Colonic mucosa (tissue), 4 donors: ENCODE results near the gene KATNBL1. TPM values are rescaled to one million over a fixed set of nuclear protein-coding genes. Genes with fewer than 3 reads are reported as not detected.
A peak's percentile ranks its signal among the peaks of the same experiment; 100 is the strongest.

Experiments used
- DNase-seq: peaks from one replicate; pipeline ENCODE4 v3.0.0-alpha.2; 2020
- H3K27ac ChIP-seq: fragments of 200-600 bp; one replicate; pipeline ENCODE4 v1.8.0; 2021
- H3K27me3 ChIP-seq: fragments of 200-600 bp; one replicate; pipeline ENCODE4 v1.8.0; 2021
- H3K36me3 ChIP-seq: fragments of 200-600 bp; one replicate; pipeline ENCODE4 v1.8.0; 2021
- H3K4me1 ChIP-seq: fragments of 200-600 bp; one replicate; pipeline ENCODE4 v1.8.0; 2021; ENCODE audit warnings: mild to moderate bottlenecking
- H3K4me3 ChIP-seq: fragments of 200-600 bp; one replicate; pipeline ENCODE4 v1.8.0; 2021
- H3K9ac ChIP-seq, 2 donors: one replicate each; pipeline ENCODE4 v1.7.0; 2013; ENCODE audit warnings: control low read depth in 2 of 2, low read depth in 2 of 2, low read length in 2 of 2
- H3K9me3 ChIP-seq: fragments of 200-600 bp; one replicate; pipeline ENCODE4 v1.8.0; 2021
- CTCF ChIP-seq: fragments of 200-600 bp; IDR thresholded peaks from one replicate; pipeline ENCODE4 v1.8.0; 2022; ENCODE audit warnings: antibody characterized with exemption, mild to moderate bottlenecking
- intact Hi-C: fragments of 100-400 bp; cut with DNase I; formaldehyde crosslinking; loops from one replicate; pipeline ENCODE4 v1.14.1; 2022
- total RNA-seq, 2 donors: library from RNA; stranded (reverse); fragmentation: NEBNext Ultra II Directional in 1 of 2; extraction: Animal tissue kit (Norgen Biotek cat#: 25700) in 1 of 2; gene quantifications; one replicate each; pipeline ENCODE4 v1.2.1, GENCODE V29; 2021
- donor health status: healthy.
- donor health status: DM: no; HTN: no; CAD: no.
- donor health status: DM: no; HTN: no; CAD: no.

Gene KATNBL1
- total RNA-seq, 2 donors from 2014 or later, result 37.2 to 43.0 TPM

- Histone ChIP-seq H3K4me3 (no peak overlapping the region), H3K4me1 (no peaks in the 10 kb centered on the region), H3K9me3 (no peaks in the 10 kb centered on the region), H3K27me3 (no peaks in the 10 kb centered on the region), H3K9ac (no peak overlapping the region), H3K27ac (no peak overlapping the region), H3K36me3 (no peaks in the 10 kb centered on the region)
- no peak for DNase-seq
- intact Hi-C loops, result no loop called here
- no peak for TF ChIP-seq CTCF
Measured at GRCh38 chr15:34246276-34246976, 36.5 kb upstream of the KATNBL1 start.

GRCh38 chr15:34243226-34243625 is 33.3 kb upstream of the KATNBL1 start:
- no peaks in the 10 kb centered on the region for H3K9me3 ChIP-seq
- DNase-seq, result no peak
- H3K36me3 ChIP-seq, result peaks cover 9% of the 10 kb centered on the region
- intact Hi-C loops, result no loop called here
- H3K27me3 ChIP-seq, result no peaks in the 10 kb centered on the region
- TF ChIP-seq CTCF, result no peak
- no peak overlapping the region for H3K9ac ChIP-seq
- no peak overlapping the region for H3K27ac ChIP-seq
- H3K4me1 ChIP-seq, result no peaks in the 10 kb centered on the region
- no peak overlapping the region for H3K4me3 ChIP-seq

GRCh38 chr15:34242331-34242710 is 32.4 kb upstream of the KATNBL1 start:
- peaks cover 9% of the 10 kb centered on the region for H3K36me3 ChIP-seq
- intact Hi-C loops, result no loop called here

GRCh38 chr15:34241376-34242330 is 31.8 kb upstream of the KATNBL1 start:
- Histone ChIP-seq H3K27me3 (no peaks in the 10 kb centered on the region), H3K9me3 (no peaks in the 10 kb centered on the region), H3K4me3 (no peak overlapping the region), H3K36me3 (peaks cover 9% of the 10 kb centered on the region), H3K4me1 (no peaks in the 10 kb centered on the region), H3K27ac (no peak overlapping the region), H3K9ac (no peak overlapping the region)
- intact Hi-C loops, result no loop called here
- peak; percentile 26 for DNase-seq
- peak; percentile 86 for TF ChIP-seq CTCF

More at GRCh38 chr15:34242331-34242710, 32.4 kb upstream of the KATNBL1 start:
- no peak overlapping the region for H3K9ac ChIP-seq
- no peak for DNase-seq
- no peak overlapping the region for H3K27ac ChIP-seq
- H3K9me3 ChIP-seq, result no peaks in the 10 kb centered on the region
- H3K4me3 ChIP-seq, result no peak overlapping the region
- no peak for TF ChIP-seq CTCF
- no peaks in the 10 kb centered on the region for H3K27me3 ChIP-seq
- H3K4me1 ChIP-seq, result no peaks in the 10 kb centered on the region

- Histone ChIP-seq H3K4me3 (no peak overlapping the region), H3K36me3 (peaks cover 11% of the 10 kb centered on the region), H3K27ac (no peak overlapping the region), H3K9me3 (no peaks in the 10 kb centered on the region), H3K9ac (no peak overlapping the region), H3K27me3 (no peaks in the 10 kb centered on the region), H3K4me1 (no peaks in the 10 kb centered on the region)
- DNase-seq, result no peak
- TF ChIP-seq CTCF, result no peak
- intact Hi-C loops, result no loop called here
Measured at GRCh38 chr15:34240537-34240936, 30.6 kb upstream of the KATNBL1 start.
